Measurements from ENCODE around the gene DUSP3.

DUSP3 gene

GRCh38 chr17:43784628-43785101, 5.9 kb upstream of the DUSP3 start:
- no peak for TF ChIP-seq GATA2 (IDR thresholded peaks at IDR 0.05; ENCODE audit: low read depth, low read length)

DNA sequence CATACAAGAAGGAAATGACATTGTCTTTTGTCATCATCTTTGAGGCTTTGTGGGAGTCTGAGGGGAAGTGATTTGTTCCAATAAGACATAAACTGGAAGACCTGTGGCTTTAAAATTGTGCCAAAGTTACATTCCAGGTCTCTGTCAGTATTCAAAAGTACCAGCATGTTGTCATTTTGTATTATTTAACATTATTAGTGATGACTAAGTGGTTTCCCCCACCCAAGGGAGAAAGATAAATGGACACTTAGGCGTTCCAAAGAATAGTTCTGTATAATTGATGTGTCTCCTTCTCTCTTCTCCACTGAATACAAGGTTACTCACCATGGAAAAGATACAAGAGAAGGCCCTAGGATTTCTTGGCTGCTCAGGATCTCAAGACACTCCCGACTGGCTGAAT, 5.3 kb upstream of the DUSP3 start:
- TF ChIP-seq GATA2 (IDR thresholded peaks at IDR 0.05; ENCODE audit: low read depth, low read length) (no peak), GATA3 (IDR thresholded peaks at IDR 0.05; ENCODE audit: low read depth, low read length) (no peak)

- TF ChIP-seq GATA3 (IDR thresholded peaks at IDR 0.05; ENCODE audit: low read depth, low read length): no peak
- no peak for TF ChIP-seq GATA2 (IDR thresholded peaks at IDR 0.05; ENCODE audit: low read depth, low read length)
Observed at GRCh38 chr17:43782913-43783680, 4.3 kb upstream of the DUSP3 start.

GRCh38 chr17:43780135-43780534, 1.4 kb upstream of the DUSP3 start, which contains the start of gene CFAP97D1:
Gene CFAP97D1 (plus strand): TSS chr17:43780435. CDS start chr17:43780463, 28 bp downstream.
- no peak for TF ChIP-seq GATA2 (IDR thresholded peaks at IDR 0.05; ENCODE audit: low read depth, low read length)
- TF ChIP-seq GATA3 (IDR thresholded peaks at IDR 0.05; ENCODE audit: low read depth, low read length): no peak

DNA sequence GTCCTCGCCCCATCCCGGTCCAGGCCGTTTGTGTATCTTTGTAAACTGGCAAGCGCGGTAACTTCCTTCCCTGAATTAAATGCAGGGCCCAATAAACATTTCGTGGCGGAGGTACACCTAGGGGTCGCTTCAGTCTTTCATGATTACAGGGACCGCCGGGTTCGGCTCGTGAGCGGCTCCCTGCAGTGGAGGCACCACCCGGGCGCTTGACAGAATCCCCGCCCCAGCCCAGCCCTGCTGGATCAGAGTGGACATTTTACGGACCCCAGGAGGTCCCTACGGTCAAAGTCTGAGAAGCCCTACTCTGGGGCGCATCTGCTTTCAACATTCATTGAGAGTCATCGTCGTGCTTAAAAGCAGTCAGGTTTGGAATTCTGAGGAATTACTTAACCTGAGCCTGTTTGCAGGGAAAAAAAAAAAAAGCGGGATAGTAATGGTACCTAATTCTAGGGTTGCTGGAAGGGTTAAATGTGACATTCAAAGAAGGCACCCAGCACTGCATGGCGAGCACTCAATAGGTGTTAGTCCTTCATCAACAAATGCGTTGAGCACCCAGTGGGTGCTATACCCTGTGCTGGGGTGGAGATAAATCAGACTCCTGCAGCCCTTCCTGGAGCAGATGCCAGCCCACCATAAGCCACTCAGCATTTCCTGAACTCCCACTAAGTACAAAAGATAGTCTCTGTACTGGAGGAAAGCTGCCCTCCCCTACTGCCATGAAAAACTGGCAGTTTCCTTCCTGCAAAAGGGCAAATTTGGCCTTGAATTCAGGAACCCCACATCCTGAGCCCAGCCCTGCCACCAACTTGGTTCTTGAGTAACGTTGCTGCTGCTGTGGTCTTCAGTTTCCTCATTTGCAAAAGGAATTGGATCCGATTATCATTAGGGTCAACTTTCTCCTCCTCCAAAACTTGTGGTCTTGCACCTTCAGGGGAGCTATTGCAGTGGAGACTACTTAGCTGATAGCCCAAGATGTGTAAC, 658 bp upstream of the DUSP3 start:
- TF ChIP-seq GATA2 (IDR thresholded peaks at IDR 0.05; ENCODE audit: low read depth, low read length): no peak
- TF ChIP-seq GATA3 (IDR thresholded peaks at IDR 0.05; ENCODE audit: low read depth, low read length): no peak

DNA sequence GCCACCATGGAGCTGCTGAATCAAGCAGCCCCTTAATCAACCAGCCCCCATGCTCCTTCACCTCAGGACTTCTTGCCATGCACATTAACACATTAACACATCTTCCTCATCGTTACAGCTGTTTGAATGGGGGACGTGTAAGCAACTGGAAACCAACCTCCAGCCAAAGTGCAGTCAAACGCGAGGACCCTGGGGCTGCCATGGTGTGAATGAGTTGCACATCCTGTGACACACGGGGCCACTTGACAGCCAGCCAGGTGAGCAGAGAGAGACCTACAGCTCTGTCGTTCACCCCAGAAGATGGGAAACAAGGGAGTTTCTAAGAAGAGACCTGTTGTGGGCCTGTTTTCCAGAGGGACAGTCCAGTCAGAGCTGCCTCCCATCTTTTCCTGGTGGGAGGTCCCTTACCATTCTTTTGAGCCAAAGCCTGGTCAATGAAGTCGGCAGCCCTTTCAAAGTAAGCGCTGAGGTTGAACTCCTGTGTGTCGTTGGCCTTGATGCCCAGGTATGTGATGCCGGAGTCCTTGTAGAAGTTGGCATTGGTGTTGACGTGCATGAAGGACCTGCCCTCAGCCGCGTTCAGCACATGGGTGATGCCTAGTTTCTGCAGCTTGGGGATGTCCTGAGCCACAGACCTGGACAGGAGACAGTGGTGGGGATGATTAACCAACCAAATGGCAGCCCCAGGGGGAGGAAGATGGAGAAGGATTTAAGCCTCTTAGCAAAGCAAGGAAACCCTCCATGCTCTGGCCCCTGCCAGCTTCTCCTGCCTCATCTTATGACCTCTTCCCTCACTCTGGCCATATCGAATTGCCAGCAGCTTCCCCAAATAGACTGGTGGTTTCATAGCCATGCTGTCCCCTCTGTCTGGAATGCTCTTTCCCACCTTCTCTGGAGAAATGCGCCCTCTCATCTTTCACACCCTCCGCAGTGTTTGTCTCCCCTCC, 4.2 kb downstream of the DUSP3 start:
- no peak for TF ChIP-seq GATA3 (IDR thresholded peaks at IDR 0.05; ENCODE audit: low read depth, low read length)
- TF ChIP-seq GATA2 (IDR thresholded peaks at IDR 0.05; ENCODE audit: low read depth, low read length): no peak

DNA sequence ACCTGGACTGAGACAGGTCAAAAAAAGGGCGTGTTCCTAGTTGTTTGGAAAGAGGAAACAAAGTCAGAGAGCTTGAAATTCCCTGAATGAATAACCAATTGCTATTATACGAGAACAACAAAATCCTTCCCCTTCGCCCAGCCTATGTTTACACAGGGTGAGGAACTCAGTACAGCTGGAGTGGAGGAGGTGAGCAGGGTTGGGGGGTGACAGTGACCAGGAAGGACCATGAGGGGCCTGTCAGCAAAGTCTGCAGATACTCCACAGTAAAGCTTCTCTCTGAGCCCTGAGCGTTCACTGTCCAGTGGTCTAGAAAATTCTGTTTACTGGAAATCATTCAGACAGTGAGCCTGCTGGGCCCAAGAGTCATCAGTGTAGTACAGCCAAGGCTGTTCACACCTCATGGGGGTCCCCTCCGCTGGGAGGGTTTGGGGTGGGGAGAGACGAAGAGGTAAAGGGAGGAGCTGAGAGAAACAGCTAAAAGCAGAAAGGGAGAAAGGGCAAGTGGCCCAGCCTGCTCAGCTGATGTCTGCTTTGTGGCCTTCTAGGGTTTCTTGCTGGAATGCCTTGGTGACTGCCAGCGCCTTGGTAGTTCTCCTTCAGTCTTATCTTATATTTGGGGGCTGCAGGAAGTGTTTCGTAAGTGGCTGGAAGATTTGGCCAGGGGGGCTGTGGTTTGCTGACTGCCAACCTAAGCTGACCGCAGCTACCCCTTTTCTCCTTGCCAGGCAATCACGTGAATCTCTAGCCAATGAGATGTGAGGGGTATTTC, 5.7 kb downstream of the DUSP3 start:
- TF ChIP-seq GATA2 (IDR thresholded peaks at IDR 0.05; ENCODE audit: low read depth, low read length) (no peak), GATA3 (IDR thresholded peaks at IDR 0.05; ENCODE audit: low read depth, low read length) (no peak)

DNA sequence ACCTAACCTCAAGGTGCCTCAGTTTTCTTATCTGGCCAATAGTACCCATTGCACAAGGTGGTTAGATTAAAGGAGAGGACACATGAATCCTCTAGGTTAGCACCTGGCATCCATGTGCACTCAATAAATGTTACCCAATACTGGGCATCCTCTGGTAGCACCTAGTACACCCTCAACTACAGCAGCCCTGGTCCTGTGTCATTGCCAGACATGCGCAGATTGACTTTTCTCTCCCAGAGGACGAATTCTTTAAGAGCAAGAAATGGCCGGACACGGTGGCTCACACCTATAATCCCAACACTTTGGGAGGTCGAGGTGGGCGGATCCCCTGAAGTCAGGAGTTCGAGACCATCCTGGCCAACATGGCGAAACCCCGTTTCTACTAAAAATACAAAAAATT, 7.3 kb downstream of the DUSP3 start:
- TF ChIP-seq GATA2 (IDR thresholded peaks at IDR 0.05; ENCODE audit: low read depth, low read length) (no peak), GATA3 (IDR thresholded peaks at IDR 0.05; ENCODE audit: low read depth, low read length) (no peak)

- no peak for TF ChIP-seq GATA3 (IDR thresholded peaks at IDR 0.05; ENCODE audit: low read depth, low read length)
- no peak for TF ChIP-seq GATA2 (IDR thresholded peaks at IDR 0.05; ENCODE audit: low read depth, low read length)
Observed at GRCh38 chr17:43770957-43771356, 7.8 kb downstream of the DUSP3 start.

DNA sequence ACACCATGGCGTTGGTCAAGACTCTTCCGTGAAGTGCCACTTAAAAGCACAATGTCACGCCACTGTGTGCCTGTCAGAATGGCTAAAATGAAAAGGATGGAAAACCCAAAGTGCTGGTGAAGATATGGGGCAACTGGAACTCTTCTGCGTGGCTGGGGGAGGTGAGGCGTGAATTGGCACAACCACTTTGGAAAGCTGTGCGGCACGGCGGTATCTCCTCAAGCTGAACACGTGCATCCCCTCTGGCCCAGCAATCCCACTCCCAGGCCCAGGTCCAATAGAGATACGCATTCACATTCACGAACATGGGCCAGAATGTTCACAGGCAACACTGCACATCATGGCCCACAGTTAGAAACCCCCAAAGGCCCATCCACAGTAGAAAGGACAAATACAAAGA, 8.9 kb downstream of the DUSP3 start:
- no peak for TF ChIP-seq GATA2 (IDR thresholded peaks at IDR 0.05; ENCODE audit: low read depth, low read length)
- no peak for TF ChIP-seq GATA3 (IDR thresholded peaks at IDR 0.05; ENCODE audit: low read depth, low read length)

- TF ChIP-seq GATA3 (IDR thresholded peaks at IDR 0.05; ENCODE audit: low read depth, low read length) (no peak), GATA2 (IDR thresholded peaks at IDR 0.05; ENCODE audit: low read depth, low read length) (no peak)
Observed at GRCh38 chr17:43769426-43769825, 9.4 kb downstream of the DUSP3 start.

DNA sequence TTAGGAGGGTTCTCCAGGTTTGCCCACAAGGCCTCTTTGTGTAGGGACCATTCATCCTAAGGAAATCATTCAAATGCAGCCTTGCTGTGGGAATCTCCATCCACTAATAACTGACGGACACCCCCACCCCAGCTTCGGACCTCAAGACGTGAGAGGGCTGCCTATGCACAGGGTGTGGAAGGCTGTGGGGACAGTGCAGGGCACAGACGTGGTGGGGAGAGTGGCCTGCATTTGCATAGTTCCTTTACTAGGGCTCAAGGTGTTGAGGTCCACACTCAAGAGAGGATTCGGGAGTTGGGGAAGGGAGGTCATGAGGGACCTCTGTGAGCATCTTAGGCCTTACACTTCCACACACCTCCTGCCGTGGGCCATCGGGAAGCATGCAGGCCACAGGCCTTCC, 9.8 kb downstream of the DUSP3 start:
- TF ChIP-seq GATA3 (IDR thresholded peaks at IDR 0.05; ENCODE audit: low read depth, low read length) (no peak), GATA2 (IDR thresholded peaks at IDR 0.05; ENCODE audit: low read depth, low read length) (no peak)

DNA sequence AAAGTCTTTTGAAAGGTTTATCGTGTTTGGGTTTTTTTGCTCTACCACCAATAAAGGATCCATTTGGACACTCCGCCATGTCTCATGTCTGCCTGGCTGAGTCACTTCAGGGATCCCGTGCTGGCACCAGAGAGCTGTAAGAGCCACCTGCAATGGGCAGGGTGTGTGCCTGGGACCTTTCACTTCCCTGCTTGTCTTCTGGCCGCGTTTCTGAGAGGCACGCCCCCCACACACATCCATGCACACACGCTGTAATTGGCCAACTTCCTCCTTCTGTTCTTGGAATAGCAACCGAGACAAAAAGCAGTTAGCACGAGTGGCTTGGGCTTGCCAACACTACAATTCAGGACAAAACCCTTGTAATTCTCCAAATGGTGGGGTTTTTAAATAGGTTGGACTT, 10.4 kb downstream of the DUSP3 start:
- TF ChIP-seq GATA2 (IDR thresholded peaks at IDR 0.05; ENCODE audit: low read depth, low read length): no peak
- no peak for TF ChIP-seq GATA3 (IDR thresholded peaks at IDR 0.05; ENCODE audit: low read depth, low read length)
